Choroid plexus epithelial cell (primary cell): ENCODE measurements around the gene ACACA.

Source experiments
- DNase-seq: peaks from one replicate; pipeline ENCODE4 v3.0.0-alpha.2; 2010; ENCODE audit warnings: low read depth
- H3K4me3 ChIP-seq: 2 replicates; pipeline ENCODE4 v1.5.1; 2011; ENCODE audit warnings: low read depth, mild to moderate bottlenecking, control low read depth, low read length, moderate library complexity
- CTCF ChIP-seq: conservative IDR thresholded peaks from 2 replicates; pipeline ENCODE4 v1.5.1; 2011; ENCODE audit warnings: low read depth, mild to moderate bottlenecking, control low read depth, inconsistent platforms, low read length, moderate library complexity

The ACACA gene

DNA sequence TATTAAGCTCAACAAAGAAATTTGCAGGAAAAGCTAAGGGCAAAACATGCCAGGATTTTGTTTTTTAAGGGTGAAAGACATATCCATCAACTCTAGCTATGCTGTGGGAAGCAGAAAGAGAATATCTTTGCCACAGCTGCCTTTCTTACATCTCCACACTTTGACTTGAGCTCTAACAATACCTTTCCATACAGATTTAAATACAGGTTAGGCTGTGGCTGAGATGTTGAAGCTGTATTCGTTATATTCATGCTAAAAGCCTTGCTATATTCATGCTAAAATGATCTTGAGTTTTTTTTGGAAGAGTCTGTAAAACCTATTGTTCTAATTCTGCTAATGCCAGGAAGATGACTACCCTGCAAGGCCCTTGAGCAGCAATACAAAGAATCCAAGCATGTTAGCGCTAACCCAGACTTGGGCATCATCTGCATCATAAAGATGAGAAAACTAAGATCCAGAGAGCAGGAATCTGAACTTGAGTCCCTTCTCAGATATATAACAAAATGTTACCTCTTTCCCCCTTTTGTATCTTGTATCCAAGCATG lies 235.7 kb downstream of the ACACA start:
- TF ChIP-seq CTCF, result no peak
- H3K4me3 ChIP-seq, result no peak overlapping the region
- DNase-seq, result no peak

- DNase-seq, result peak; percentile 7
- H3K4me3 ChIP-seq, result no peak overlapping the region
- no peak for TF ChIP-seq CTCF
Observed at GRCh38 chr17:37168731-37169353, 237.8 kb downstream of the ACACA start.

DNA sequence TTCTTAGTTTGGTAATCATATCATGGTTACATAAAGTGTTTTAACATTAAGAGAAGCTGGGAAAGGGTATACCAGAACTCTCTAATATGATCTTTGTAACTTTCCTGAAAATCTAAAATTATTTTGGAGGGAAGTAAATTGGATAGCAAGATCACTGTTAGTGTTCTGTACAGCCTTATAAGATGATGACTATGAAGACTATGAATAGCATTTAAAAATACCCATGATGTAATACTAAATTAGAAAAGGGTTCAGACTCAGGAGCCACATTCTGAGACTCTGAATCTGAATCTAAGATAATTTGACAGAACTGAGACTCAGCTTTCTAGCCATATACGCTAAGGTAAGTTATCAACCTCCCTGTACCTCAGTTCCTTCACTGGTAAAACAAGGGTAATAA lies 238.9 kb downstream of the ACACA start:
- TF ChIP-seq CTCF, result no peak
- H3K4me3 ChIP-seq, result no peak overlapping the region

DNA sequence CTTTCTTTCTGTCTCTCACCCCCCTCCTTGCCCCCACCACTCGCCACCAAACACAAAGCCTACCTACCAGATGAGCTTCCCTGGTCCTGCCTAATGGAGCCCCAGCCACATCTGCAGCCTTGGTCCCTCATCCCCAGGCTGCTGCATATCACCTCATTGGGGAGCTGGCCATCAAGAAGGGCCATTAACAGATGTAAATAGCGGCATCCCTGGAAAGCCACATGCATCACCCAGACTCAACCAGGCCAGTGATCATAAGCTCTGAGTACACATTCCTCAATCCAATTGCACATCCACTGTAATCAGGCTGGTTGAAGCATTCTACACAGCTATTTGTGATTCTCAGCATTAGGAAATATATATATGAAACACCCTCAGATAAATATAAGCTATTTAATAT lies 242.6 kb downstream of the ACACA start:
- TF ChIP-seq CTCF, result no peak

More for the DNA sequence above, 238.9 kb downstream of the ACACA start:
- no peak for DNase-seq

DNA sequence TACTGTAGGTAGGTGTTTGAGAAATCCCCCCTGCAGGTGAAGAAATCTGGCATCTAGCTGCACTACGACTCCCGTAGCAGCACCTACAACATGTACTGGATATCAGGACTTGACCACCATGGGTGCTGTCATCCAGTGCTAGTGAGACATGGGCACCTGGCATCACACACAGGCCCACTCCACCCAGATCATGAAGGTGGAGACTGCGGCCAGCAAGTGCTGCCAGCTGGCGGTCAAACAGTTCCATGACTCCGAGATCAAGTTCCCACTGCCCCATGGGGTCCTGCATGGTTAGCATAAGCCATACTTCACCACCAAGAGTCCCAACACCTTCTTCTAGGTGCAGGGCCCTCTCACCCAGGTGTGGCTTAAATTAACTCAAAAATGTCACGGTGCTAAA lies 243.8 kb downstream of the ACACA start:
- TF ChIP-seq CTCF, result no peak
- DNase-seq, result no peak
- H3K4me3 ChIP-seq, result no peak overlapping the region

More for the DNA sequence above, 242.6 kb downstream of the ACACA start:
- no peak overlapping the region for H3K4me3 ChIP-seq
- DNase-seq, result no peak

GRCh38 chr17:37160944-37161343 lies 245.7 kb downstream of the ACACA start:
- H3K4me3 ChIP-seq, result no peak overlapping the region
- TF ChIP-seq CTCF, result no peak
- peak; percentile 82 for DNase-seq

DNA sequence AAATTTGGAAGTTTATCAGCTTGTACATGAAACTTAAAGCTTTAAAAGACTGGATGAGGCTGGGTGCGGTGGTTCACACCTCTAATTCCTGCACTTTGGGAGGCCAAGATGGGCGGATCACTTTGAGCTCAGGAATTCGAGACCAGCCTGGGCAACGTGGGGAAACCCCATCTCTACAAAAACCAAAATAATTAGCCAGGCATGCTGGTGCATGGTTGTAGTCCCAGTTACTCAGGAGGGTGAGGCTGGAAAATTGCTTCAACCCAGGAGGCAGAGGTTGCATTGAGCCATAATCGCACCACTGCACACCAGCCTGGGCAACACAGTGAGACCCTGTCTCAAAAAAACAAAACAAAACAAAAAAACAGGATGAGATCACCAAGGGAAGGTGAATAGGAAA lies 248.3 kb downstream of the ACACA start:
- DNase-seq, result no peak
- TF ChIP-seq CTCF, result no peak
- H3K4me3 ChIP-seq, result no peak overlapping the region
